HepG2 (cell line): ENCODE data around the gene NIPAL1. TPM values are rescaled to one million over a fixed set of nuclear protein-coding genes. Genes with fewer than 3 reads are reported as not detected.
A peak's percentile ranks its signal among the peaks of the same experiment; 100 is the strongest.

Source experiments
- AGO2 ChIP-seq: fragments of 200-400 bp; formaldehyde crosslinking; optimal IDR thresholded peaks from 2 replicates; pipeline ENCODE3; 2017; ENCODE audit warnings: mild to moderate bottlenecking, low read depth, low read length, moderate library complexity
- CEBPG ChIP-seq: IDR thresholded peaks from 2 replicates; pipeline ENCODE4 v1.6.1; 2016
- FOXM1 ChIP-seq: sonication (generic); formaldehyde crosslinking; IDR thresholded peaks from 2 replicates; pipeline ENCODE4 v1.5.0; 2020; ENCODE audit warnings: missing genetic modification reagents
- GATAD2A ChIP-seq: IDR thresholded peaks from 2 replicates; pipeline ENCODE4 v1.6.1; 2016
- IKZF1 ChIP-seq: fragments of 450-650 bp; IDR thresholded peaks from 2 replicates; pipeline ENCODE4 v1.7.1; 2016
- LCORL ChIP-seq, 2 experiments: fragments of 450-650 bp in 1 of 2; sonication (generic) in 1 of 2; formaldehyde crosslinking in 1 of 2; IDR thresholded peaks; 2 replicates each; pipeline versions ENCODE4 v1.5.0 to v1.6.1; 2017 to 2020; ENCODE audit warnings: antibody characterized with exemption in 1 of 2, missing genetic modification reagents in 1 of 2
- MLLT10 ChIP-seq: sonication (generic); formaldehyde crosslinking; IDR thresholded peaks from 2 replicates; pipeline ENCODE4 v1.4.0; 2020; ENCODE audit warnings: missing genetic modification reagents
- PCBP1 ChIP-seq: fragments of 200-400 bp; formaldehyde crosslinking; IDR thresholded peaks from 2 replicates; pipeline ENCODE4 v1.6.1; 2017; ENCODE audit warnings: mild to moderate bottlenecking, low read depth, low read length, borderline replicate concordance
- SAP130 ChIP-seq: IDR thresholded peaks from 2 replicates; pipeline ENCODE4 v1.6.1; 2016; ENCODE audit warnings: low read depth
- SP4 ChIP-seq: sonication (generic); formaldehyde crosslinking; IDR thresholded peaks from 2 replicates; pipeline ENCODE4 v1.8.1; 2023; ENCODE audit warnings: mild to moderate bottlenecking, missing genetic modification reagents
- TAF15 ChIP-seq: fragments of 200-400 bp; formaldehyde crosslinking; IDR thresholded peaks from one replicate; pipeline ENCODE4 v1.6.1; 2018; ENCODE audit warnings: mild to moderate bottlenecking, low read depth, low read length; ENCODE audit not compliant: poor library complexity, severe bottlenecking
- YEATS2 ChIP-seq: sonication (generic); formaldehyde crosslinking; IDR thresholded peaks from 2 replicates; pipeline ENCODE4 v1.4.0; 2020; ENCODE audit warnings: missing genetic modification reagents, borderline replicate concordance
- ZMYM4 ChIP-seq: sonication (generic); formaldehyde crosslinking; IDR thresholded peaks from 2 replicates; pipeline ENCODE4 v1.8.1; 2023; ENCODE audit warnings: mild to moderate bottlenecking, missing genetic modification reagents
- ZNF552 ChIP-seq: sonication (generic); formaldehyde crosslinking; IDR thresholded peaks from 2 replicates; pipeline ENCODE4 v1.9.0; 2022; ENCODE audit warnings: missing genetic modification reagents, mild to moderate bottlenecking, borderline replicate concordance
- ZZZ3 ChIP-seq: sonication (generic); formaldehyde crosslinking; IDR thresholded peaks from 2 replicates; pipeline ENCODE4 v1.4.0; 2020; ENCODE audit warnings: missing genetic modification reagents, mild to moderate bottlenecking, borderline replicate concordance
- polyA plus RNA-seq, 8 experiments: library from polyadenylated mRNA; depleted of rRNA in 3 of 8; stranded (reverse) in 7 of 8; unstranded in 1 of 8; fragments of >200 nt; fragmentation: Illumina TruSeq in 4 of 8; extraction: Trizol in 4 of 8; gene quantifications; 2 replicates each; pipeline versions ENCODE4 v1.2.1 to v1.2.3, GENCODE V29; 2011 to 2016; ENCODE audit warnings: low read depth in 4 of 8, missing spikeins in 1 of 8, mixed read lengths in 1 of 8; ENCODE audit not compliant: insufficient read depth in 1 of 8
- total RNA-seq, 5 experiments: library from RNA; depleted of rRNA; stranded (reverse); fragments of >200 nt; fragmentation: Illumina TruSeq; extraction: Trizol; gene quantifications; 2 replicates each; pipeline ENCODE4 v1.2.3, GENCODE V29; 2016; ENCODE audit warnings: low read depth in 1 of 5
- TF ChIP-seq, protein P1 (sequence below): sonication (generic); formaldehyde crosslinking; IDR thresholded peaks from 2 replicates; pipeline ENCODE4 v1.8.1; 2023; ENCODE audit warnings: mild to moderate bottlenecking, missing genetic modification reagents, borderline replicate concordance
- TF ChIP-seq, protein P2 (sequence below): sonication (generic); formaldehyde crosslinking; IDR thresholded peaks from 2 replicates; pipeline ENCODE4 v1.5.0; 2020; ENCODE audit warnings: mild to moderate bottlenecking, missing genetic modification reagents
- TF ChIP-seq, protein P3 (sequence below): sonication (generic); formaldehyde crosslinking; IDR thresholded peaks from 2 replicates; pipeline ENCODE4 v1.8.0; 2022; ENCODE audit warnings: missing genetic modification reagents, low read depth, mild to moderate bottlenecking, borderline replicate concordance
- TF ChIP-seq, protein P4 (sequence below): sonication (generic); formaldehyde crosslinking; IDR thresholded peaks from 2 replicates; pipeline ENCODE4 v1.5.0; 2020; ENCODE audit warnings: mild to moderate bottlenecking, missing genetic modification reagents
- TF ChIP-seq, protein P5 (sequence below): sonication (generic); formaldehyde crosslinking; IDR thresholded peaks from 2 replicates; pipeline ENCODE4 v1.5.1; 2020; ENCODE audit warnings: missing genetic modification reagents, mild to moderate bottlenecking, borderline replicate concordance
- TF ChIP-seq, protein P6 (sequence below): fragments of 450-650 bp; IDR thresholded peaks from 2 replicates; pipeline ENCODE4 v1.6.1; 2017
- TF ChIP-seq, protein P7 (sequence below): sonication (generic); formaldehyde crosslinking; IDR thresholded peaks from 2 replicates; pipeline ENCODE4 v1.5.0; 2020; ENCODE audit warnings: mild to moderate bottlenecking, missing genetic modification reagents

NIPAL1 gene
- total and polyA plus RNA-seq, 2 of the 13 experiments (the other 11 are each of a cell fraction or from before 2014, with no cell fraction given) = 1.4 to 3.4 TPM

DNA sequence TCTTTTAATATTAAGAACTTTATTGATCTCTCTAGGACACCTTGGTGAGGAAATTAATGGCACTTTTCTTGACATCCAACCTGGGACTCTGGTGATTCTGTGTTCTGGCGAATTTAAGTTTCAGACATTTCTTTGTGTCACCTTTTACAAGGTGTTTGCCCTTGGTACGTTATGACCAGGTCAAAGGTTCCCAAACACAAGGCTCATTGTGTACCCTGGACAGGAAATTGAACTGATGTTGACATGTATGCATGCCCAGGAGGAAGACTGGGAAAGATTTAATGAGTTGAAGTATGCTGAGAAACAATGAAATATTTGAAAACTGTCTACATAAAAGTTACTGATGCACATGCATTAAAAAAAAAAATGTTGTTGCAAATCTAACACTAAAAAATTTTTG lies 22.1 kb downstream of the NIPAL1 start (continued):
- TF ChIP-seq MLLT10 (CRISPR knock-in tag) = no peak
- TF ChIP-seq, protein P1, sequence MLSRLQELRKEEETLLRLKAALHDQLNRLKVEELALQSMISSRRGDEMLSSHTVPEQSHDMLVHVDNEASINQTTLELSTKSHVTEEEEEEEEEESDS (CRISPR knock-in tag) = no peak
- no peak for TF ChIP-seq LCORL (IDR thresholded peaks at IDR 0.05)
- peak; percentile 31; the same call in 1 of the 2 replicates for TF ChIP-seq LCORL (CRISPR knock-in tag; IDR thresholded peaks at IDR 0.05)
- TF ChIP-seq, protein P2, sequence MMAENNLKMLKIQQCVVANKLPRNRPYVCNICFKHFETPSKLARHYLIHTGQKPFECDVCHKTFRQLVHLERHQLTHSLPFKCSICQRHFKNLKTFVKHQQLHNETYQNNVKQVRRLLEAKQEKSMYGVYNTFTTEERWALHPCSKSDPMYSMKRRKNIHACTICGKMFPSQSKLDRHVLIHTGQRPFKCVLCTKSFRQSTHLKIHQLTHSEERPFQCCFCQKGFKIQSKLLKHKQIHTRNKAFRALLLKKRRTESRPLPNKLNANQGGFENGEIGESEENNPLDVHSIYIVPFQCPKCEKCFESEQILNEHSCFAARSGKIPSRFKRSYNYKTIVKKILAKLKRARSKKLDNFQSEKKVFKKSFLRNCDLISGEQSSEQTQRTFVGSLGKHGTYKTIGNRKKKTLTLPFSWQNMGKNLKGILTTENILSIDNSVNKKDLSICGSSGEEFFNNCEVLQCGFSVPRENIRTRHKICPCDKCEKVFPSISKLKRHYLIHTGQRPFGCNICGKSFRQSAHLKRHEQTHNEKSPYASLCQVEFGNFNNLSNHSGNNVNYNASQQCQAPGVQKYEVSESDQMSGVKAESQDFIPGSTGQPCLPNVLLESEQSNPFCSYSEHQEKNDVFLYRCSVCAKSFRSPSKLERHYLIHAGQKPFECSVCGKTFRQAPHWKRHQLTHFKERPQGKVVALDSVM (CRISPR knock-in tag) = no peak
- no peak for TF ChIP-seq TAF15
- no peak for TF ChIP-seq ZZZ3 (CRISPR knock-in tag)
- no peak for TF ChIP-seq ZNF552 (CRISPR knock-in tag)
- TF ChIP-seq GATAD2A (CRISPR knock-in tag) = peak; percentile 73
- TF ChIP-seq, protein P3, sequence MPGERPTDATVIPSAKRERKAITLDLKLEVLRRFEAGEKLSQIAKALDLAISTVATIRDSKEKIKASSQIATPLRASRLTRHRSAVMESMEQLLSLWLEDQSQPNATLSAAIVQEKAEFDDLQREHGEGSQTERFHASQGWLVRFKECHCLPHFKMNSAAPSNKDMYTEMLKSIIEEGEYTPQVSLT (CRISPR knock-in tag) = no peak
- no peak for TF ChIP-seq PCBP1
- TF ChIP-seq, protein P4, sequence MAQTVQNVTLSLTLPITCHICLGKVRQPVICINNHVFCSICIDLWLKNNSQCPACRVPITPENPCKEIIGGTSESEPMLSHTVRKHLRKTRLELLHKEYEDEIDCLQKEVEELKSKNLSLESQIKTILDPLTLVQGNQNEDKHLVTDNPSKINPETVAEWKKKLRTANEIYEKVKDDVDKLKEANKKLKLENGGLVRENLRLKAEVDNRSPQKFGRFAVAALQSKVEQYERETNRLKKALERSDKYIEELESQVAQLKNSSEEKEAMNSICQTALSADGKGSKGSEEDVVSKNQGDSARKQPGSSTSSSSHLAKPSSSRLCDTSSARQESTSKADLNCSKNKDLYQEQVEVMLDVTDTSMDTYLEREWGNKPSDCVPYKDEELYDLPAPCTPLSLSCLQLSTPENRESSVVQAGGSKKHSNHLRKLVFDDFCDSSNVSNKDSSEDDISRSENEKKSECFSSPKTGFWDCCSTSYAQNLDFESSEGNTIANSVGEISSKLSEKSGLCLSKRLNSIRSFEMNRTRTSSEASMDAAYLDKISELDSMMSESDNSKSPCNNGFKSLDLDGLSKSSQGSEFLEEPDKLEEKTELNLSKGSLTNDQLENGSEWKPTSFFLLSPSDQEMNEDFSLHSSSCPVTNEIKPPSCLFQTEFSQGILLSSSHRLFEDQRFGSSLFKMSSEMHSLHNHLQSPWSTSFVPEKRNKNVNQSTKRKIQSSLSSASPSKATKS (CRISPR knock-in tag) = no peak
- TF ChIP-seq, protein P5, sequence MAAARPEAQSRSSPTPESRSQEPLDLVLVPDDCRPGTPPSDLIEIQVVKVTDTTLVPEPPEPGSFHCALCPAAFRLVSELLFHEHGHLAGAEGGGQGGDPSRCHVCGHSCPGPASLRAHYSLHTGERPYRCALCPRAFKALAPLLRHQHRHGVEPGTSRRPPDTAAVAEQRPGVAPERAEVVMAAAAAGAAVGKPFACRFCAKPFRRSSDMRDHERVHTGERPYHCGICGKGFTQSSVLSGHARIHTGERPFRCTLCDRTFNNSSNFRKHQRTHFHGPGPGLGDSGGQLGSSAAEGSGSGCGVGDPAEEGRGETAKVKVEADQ (CRISPR knock-in tag) = no peak
- no peak for TF ChIP-seq AGO2
- no peak for TF ChIP-seq YEATS2 (CRISPR knock-in tag)
- TF ChIP-seq SP4 (CRISPR knock-in tag) = no peak
- TF ChIP-seq, protein P6, sequence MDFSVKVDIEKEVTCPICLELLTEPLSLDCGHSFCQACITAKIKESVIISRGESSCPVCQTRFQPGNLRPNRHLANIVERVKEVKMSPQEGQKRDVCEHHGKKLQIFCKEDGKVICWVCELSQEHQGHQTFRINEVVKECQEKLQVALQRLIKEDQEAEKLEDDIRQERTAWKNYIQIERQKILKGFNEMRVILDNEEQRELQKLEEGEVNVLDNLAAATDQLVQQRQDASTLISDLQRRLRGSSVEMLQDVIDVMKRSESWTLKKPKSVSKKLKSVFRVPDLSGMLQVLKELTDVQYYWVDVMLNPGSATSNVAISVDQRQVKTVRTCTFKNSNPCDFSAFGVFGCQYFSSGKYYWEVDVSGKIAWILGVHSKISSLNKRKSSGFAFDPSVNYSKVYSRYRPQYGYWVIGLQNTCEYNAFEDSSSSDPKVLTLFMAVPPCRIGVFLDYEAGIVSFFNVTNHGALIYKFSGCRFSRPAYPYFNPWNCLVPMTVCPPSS = no peak
- TF ChIP-seq ZMYM4 (CRISPR knock-in tag) = peak; percentile 69
- TF ChIP-seq CEBPG (CRISPR knock-in tag) = 0 out of 2 replicates have a peak, but pooled peaks have one; percentile 33
- TF ChIP-seq, protein P7, sequence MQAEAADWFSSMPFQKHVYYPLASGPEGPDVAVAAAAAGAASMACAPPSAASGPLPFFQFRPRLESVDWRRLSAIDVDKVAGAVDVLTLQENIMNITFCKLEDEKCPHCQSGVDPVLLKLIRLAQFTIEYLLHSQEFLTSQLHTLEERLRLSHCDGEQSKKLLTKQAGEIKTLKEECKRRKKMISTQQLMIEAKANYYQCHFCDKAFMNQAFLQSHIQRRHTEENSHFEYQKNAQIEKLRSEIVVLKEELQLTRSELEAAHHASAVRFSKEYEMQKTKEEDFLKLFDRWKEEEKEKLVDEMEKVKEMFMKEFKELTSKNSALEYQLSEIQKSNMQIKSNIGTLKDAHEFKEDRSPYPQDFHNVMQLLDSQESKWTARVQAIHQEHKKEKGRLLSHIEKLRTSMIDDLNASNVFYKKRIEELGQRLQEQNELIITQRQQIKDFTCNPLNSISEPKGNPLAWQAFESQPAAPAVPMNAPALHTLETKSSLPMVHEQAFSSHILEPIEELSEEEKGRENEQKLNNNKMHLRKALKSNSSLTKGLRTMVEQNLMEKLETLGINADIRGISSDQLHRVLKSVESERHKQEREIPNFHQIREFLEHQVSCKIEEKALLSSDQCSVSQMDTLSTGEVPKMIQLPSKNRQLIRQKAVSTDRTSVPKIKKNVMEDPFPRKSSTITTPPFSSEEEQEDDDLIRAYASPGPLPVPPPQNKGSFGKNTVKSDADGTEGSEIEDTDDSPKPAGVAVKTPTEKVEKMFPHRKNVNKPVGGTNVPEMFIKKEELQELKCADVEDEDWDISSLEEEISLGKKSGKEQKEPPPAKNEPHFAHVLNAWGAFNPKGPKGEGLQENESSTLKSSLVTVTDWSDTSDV (CRISPR knock-in tag) = no peak
- TF ChIP-seq IKZF1 = no peak
- TF ChIP-seq FOXM1 (CRISPR knock-in tag) = no peak
- TF ChIP-seq SAP130 = peak; percentile 34; the same call in 1 of the 2 replicates
